PC-3 (cell line): ENCODE measurements around the gene MYO5B. TPM values are rescaled to one million over a fixed set of nuclear protein-coding genes. Genes with fewer than 3 reads are reported as not detected.
A peak's percentile ranks its signal among the peaks of the same experiment; 100 is the strongest.

Experiments
- ATAC-seq: fragments of 200-7000 bp; cut with Tn5 transposase; 2 replicates; pipeline ENCODE4 v1.9.1; 2020; ENCODE audit warnings: mild to moderate bottlenecking, moderate library complexity
- BruUV-seq: library from RNA; stranded (reverse); fragments of 400-500 nt; replicated peaks from 2 replicates; lab custom pipeline; 2021; lab: Mats Ljungman, UMichigan
- CTCF ChIA-PET: fragments of 300-600 bp; sonication (Branson Sonifier 250); formaldehyde crosslinking; loops from one replicate; lab custom pipeline; 2022; ENCODE audit warnings: antibody characterized with exemption; lab: Charles Lee
- POLR2A ChIA-PET: fragments of 300-600 bp; sonication (Branson Sonifier 250); formaldehyde crosslinking; loops from one replicate; lab custom pipeline; 2022; ENCODE audit warnings: antibody characterized with exemption; ENCODE audit not compliant: unreplicated experiment; lab: Charles Lee
- DNase-seq: peaks from one replicate; pipeline ENCODE4 v3.0.0-alpha.2; 2015
- H2AFZ ChIP-seq: fragments of 300-600 bp; sonication (generic); 2 replicates; pipeline ENCODE4 v1.6.0; 2016; ENCODE audit warnings: antibody characterized with exemption, low read length
- H3F3A ChIP-seq: fragments of 300-600 bp; sonication (generic); one replicate; pipeline ENCODE4 v1.6.0; 2017; ENCODE audit warnings: antibody characterized with exemption, low read length, control low read depth, mild to moderate bottlenecking; ENCODE audit not compliant: unreplicated experiment
- H3K27ac ChIP-seq: fragments of 300-600 bp; sonication (generic); 2 replicates; pipeline ENCODE4 v1.5.1; 2016; ENCODE audit warnings: mild to moderate bottlenecking, low read length
- H3K27me3 ChIP-seq: fragments of 300-600 bp; sonication (generic); 2 replicates; pipeline ENCODE4 v1.6.1; 2016; ENCODE audit warnings: low read length, mixed read lengths
- H3K36me3 ChIP-seq: fragments of 300-600 bp; sonication (generic); 2 replicates; pipeline ENCODE4 v1.6.1; 2016; ENCODE audit warnings: low read depth, mixed run types, low read length, mixed read lengths
- H3K4me1 ChIP-seq: fragments of 300-600 bp; sonication (generic); 2 replicates; pipeline ENCODE4 v1.5.1; 2016; ENCODE audit warnings: low read length; ENCODE audit not compliant: insufficient read depth
- H3K4me2 ChIP-seq: fragments of 300-600 bp; sonication (generic); 2 replicates; pipeline ENCODE4 v1.6.0; 2016; ENCODE audit warnings: low read length
- H3K4me3 ChIP-seq: fragments of 300-600 bp; sonication (generic); 2 replicates; pipeline ENCODE4 v1.5.1; 2016; ENCODE audit warnings: mild to moderate bottlenecking, low read length, mixed read lengths
- H3K79me2 ChIP-seq: fragments of 300-600 bp; sonication (generic); 2 replicates; pipeline ENCODE4 v1.6.1; 2017; ENCODE audit warnings: low read length, mixed read lengths
- H3K9ac ChIP-seq: fragments of 300-600 bp; sonication (generic); 2 replicates; pipeline ENCODE4 v1.6.0; 2016; ENCODE audit warnings: mild to moderate bottlenecking, low read length
- H3K9me2 ChIP-seq: fragments of 300-600 bp; sonication (generic); replicated peaks from 2 replicates; pipeline ENCODE4 v1.6.1; 2016; ENCODE audit warnings: mixed run types, low read length, mixed read lengths
- H3K9me3 ChIP-seq: fragments of 300-600 bp; sonication (generic); 2 replicates; pipeline ENCODE4 v1.6.1; 2016; ENCODE audit warnings: low read length, mixed read lengths
- H4K20me1 ChIP-seq: fragments of 300-600 bp; sonication (generic); 2 replicates; pipeline ENCODE4 v1.6.1; 2016; ENCODE audit warnings: low read length, mixed read lengths
- CTCF ChIP-seq: fragments of 300-600 bp; sonication (generic); conservative IDR thresholded peaks from 2 replicates; pipeline ENCODE4 v1.5.1; 2017; ENCODE audit warnings: antibody characterized with exemption, low read depth, mild to moderate bottlenecking, low read length
- EZH2 ChIP-seq: fragments of 300-600 bp; sonication (generic); IDR thresholded peaks from one replicate; pipeline ENCODE4 v1.6.1; 2017; ENCODE audit warnings: antibody characterized with exemption, mild to moderate bottlenecking, low read length; ENCODE audit not compliant: unreplicated experiment
- EZH2phosphoT487 ChIP-seq: fragments of 300-600 bp; sonication (generic); IDR thresholded peaks from 2 replicates; pipeline ENCODE4 v1.6.1; 2018; ENCODE audit warnings: mild to moderate bottlenecking, antibody characterized with exemption, low read length, borderline replicate concordance
- intact Hi-C: fragments of 100-400 bp; cut with micrococcal nuclease; formaldehyde crosslinking; loops from 2 replicates; pipeline ENCODE4 v1.9.0; 2023
- total RNA-seq: library from RNA; depleted of rRNA; stranded (reverse); fragments of >200 nt; gene quantifications from 2 replicates; pipeline ENCODE4 v1.2.3, GENCODE V29; 2014

Gene MYO5B
- total RNA-seq, 1 experiment from 2014 or later: 10.7 TPM

- Histone ChIP-seq H3F3A (no peaks in the 10 kb centered on the region), H3K9ac (no peak overlapping the region), H3K4me1 (peaks cover 2% of the 10 kb centered on the region; the same call in 1 of the 2 replicates), H3K79me2 (no peaks in the 10 kb centered on the region), H3K4me3 (no peak overlapping the region), H4K20me1 (no peaks in the 10 kb centered on the region), H2AFZ (no peak overlapping the region), H3K36me3 (no peaks in the 10 kb centered on the region), H3K27ac (no peak overlapping the region), H3K9me3 (no peaks in the 10 kb centered on the region), H3K4me2 (no peak overlapping the region), H3K9me2 (no peaks in the 10 kb centered on the region), H3K27me3 (no peaks in the 10 kb centered on the region)
- ATAC-seq (no peak), DNase-seq (peak; percentile 14)
- no TSS peak for BruUV-seq
- CTCF ChIA-PET: no interaction called here
- intact Hi-C loops: no loop called here
- POLR2A ChIA-PET: interaction anchor here (0.6 kb wide), 1 partner anchor 78 kb away, joined by 14 read pairs; no protein-coding TSS in a partner anchor
- no peak for TF ChIP-seq CTCF
- no peak for TF ChIP-seq EZH2phosphoT487
- no peak for TF ChIP-seq EZH2
These were observed 56.5 kb downstream of the MYO5B start for GRCh38 chr18:50138181-50139064.

GRCh38 chr18:50135903-50136302 lies 59.0 kb downstream of the MYO5B start:
- ChIA-PET POLR2A (no interaction called here), CTCF (no interaction called here)
- no peaks in the 10 kb centered on the region for H3K4me1 ChIP-seq
- H3K9ac ChIP-seq: no peak overlapping the region
- BruUV-seq: no TSS peak
- no peaks in the 10 kb centered on the region for H3F3A ChIP-seq
- H4K20me1 ChIP-seq: no peaks in the 10 kb centered on the region
- DNase-seq (no peak), ATAC-seq (no peak)
- no peaks in the 10 kb centered on the region for H3K9me2 ChIP-seq
- no peaks in the 10 kb centered on the region for H3K9me3 ChIP-seq
- no peak overlapping the region for H3K4me2 ChIP-seq
- H3K27me3 ChIP-seq: no peaks in the 10 kb centered on the region
- no peak overlapping the region for H3K4me3 ChIP-seq
- intact Hi-C loops: no loop called here
- H3K79me2 ChIP-seq: no peaks in the 10 kb centered on the region
- no peak for TF ChIP-seq CTCF
- no peak for TF ChIP-seq EZH2phosphoT487
- no peak for TF ChIP-seq EZH2
- no peak overlapping the region for H3K27ac ChIP-seq
- H3K36me3 ChIP-seq: no peaks in the 10 kb centered on the region
- no peak overlapping the region for H2AFZ ChIP-seq

- Histone ChIP-seq H3K4me1 (no peaks in the 10 kb centered on the region), H3K36me3 (no peaks in the 10 kb centered on the region), H3K27me3 (no peaks in the 10 kb centered on the region), H3K9me2 (no peaks in the 10 kb centered on the region), H2AFZ (no peak overlapping the region), H3F3A (no peaks in the 10 kb centered on the region), H3K9ac (no peak overlapping the region), H3K27ac (no peak overlapping the region), H3K4me3 (no peak overlapping the region), H3K4me2 (no peak overlapping the region), H3K79me2 (no peaks in the 10 kb centered on the region), H3K9me3 (no peaks in the 10 kb centered on the region), H4K20me1 (no peaks in the 10 kb centered on the region)
- no peak for DNase-seq
- CTCF ChIA-PET: no interaction called here
- intact Hi-C loops: no loop called here
- no peak for ATAC-seq
- TF ChIP-seq CTCF (no peak), EZH2 (no peak), EZH2phosphoT487 (no peak)
- BruUV-seq: no TSS peak
- POLR2A ChIA-PET: no interaction called here
These were observed 61.4 kb downstream of the MYO5B start for GRCh38 chr18:50133526-50133925.
